Activated CD4-positive, alpha-beta T cell treated with anti-CD3 and anti-CD28 coated beads for 24 hours (primary cell): ENCODE measurements around the gene VSTM2B.

Source experiments
- DNase-seq, 2 donors: peaks; one replicate each; pipeline ENCODE4 v3.0.0-alpha.2; 2020; ENCODE audit warnings: low read depth in 2 of 2

The VSTM2B gene

GRCh38 chr19:29495901-29496441, 29.8 kb upstream of the VSTM2B start:
- DNase-seq, result no peak

GRCh38 chr19:29497241-29497640, 28.6 kb upstream of the VSTM2B start:
- no peak for DNase-seq

DNA sequence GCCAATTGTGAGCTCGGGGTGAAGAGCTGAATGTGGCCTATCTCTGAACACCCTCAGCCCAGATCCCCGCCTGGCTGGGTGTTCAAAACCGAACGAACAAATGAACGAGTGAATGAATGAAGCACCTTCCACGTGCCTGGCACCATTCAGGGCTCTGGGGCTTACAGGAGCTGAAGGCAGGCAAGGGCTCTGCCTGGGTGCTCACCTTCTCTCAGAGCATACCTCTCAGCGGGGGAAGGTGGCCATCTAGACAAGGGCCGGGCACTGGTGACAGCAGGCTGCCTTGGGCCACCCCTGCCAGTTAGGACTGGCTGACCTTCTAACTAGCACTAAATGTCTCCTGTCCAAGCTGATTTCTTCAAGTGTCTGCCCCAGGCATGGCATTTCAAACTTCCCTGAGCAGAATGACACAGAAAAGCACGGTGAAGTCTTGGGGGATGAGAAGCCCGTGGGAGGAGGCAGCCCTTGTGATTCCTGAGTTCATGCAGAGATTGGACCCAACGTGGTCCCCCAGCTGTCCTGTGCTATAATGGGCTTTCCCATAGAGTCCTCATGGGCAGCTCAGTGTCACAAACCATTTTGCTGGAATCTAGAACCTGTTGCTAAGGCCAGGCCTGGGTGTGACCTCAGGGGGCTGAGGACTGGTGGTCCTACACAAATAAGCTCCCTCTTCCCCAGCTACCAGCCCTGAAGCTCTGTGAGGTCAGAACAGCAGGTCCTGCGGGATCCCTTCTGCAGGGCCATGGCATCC, 27.9 kb upstream of the VSTM2B start:
- no peak for DNase-seq

- no peak for DNase-seq
These were observed 26.4 kb upstream of the VSTM2B start for GRCh38 chr19:29499261-29499920.

- no peak for DNase-seq
These were observed 25.7 kb upstream of the VSTM2B start for GRCh38 chr19:29499921-29500590.

- DNase-seq, result no peak
These were observed 23.8 kb upstream of the VSTM2B start for GRCh38 chr19:29501816-29502580.

DNA sequence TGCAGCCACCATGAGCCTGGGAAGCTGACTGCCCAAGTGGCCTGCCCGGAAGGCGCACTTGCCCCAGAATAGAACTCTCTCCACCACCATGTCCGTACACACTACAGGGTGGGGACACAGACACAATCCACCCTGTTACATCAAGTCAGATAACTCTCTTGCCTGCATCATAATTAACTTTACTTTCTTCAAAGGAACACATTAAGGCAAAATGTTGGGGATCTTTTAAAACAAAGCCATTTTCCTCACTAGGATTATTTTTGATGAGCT, 23.3 kb upstream of the VSTM2B start:
- no peak for DNase-seq

GRCh38 chr19:29503140-29503758, 22.5 kb upstream of the VSTM2B start:
- no peak for DNase-seq

GRCh38 chr19:29503785-29504184, 22.0 kb upstream of the VSTM2B start:
- no peak for DNase-seq

DNA sequence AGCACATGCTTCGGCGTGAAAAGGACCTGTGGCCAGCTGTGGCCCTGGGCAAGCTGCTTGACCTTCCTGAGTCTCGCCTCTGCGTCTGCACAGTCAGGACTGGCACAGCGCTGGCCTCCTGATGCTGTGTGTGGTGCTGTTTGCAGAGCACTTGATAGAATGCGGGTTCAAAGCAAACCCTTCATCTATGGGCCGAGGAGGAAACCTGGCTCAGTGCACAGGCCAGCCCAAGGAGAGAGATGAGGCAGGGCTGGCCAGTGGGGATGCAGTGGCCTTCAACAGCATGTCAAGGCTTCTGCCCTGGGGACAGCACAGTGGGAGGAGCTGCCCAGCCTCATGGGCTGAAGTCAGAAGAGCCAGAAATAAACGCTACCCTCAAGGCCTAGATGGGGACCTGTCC, 21.3 kb upstream of the VSTM2B start:
- DNase-seq, result no peak

GRCh38 chr19:29505097-29505824, 20.5 kb upstream of the VSTM2B start:
- no peak for DNase-seq

DNA sequence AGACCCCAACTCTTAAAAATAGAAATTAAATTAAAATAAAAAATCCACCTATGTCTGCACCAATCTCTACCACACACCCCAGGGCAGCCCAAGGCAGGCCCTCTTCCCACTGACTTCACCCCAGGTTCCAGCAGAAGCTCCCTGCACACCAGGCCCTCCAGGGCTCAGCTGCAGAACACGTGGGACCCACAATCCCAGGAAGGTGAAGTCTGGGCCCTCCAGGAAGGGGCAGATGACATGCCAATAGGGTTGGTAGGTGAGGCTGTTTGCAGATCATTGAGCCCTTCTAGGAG, 19.2 kb upstream of the VSTM2B start:
- no peak for DNase-seq

DNA sequence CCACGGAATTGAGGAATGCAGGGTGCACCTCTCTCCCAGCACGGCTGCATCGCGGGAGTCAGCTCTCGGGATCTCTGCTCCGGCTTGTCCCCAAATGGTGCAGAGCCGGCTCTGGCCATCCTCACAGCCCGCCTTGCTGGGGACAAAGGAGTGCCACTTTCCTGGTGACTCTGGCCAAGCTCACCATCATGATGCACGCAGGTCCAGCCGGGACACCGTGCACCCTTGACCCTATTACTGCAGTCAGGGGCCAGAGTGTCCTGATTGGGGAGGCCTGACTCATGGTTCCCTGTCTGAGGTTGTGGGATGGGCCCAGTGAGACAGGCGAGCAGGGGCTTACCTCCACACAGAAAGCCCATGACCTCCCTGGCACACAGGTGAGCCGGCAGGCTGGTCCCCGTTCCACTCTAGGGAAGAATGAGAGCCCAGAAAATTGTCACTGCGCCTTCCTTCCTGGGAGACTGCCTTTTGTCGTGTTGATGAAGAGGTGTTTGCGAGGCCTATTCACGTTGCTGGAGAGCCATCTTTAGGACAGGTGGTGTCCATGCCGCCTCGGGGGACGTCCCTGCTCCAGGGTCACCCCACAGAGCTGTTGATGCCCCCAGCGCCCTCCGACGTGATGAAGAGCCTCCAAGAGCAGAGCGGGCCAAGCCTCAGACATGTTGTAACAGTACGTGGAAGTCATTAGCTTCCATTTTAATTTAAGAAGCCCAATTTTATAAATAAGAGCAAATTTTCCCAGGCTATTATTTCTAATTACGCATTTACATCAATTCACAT, 18.5 kb upstream of the VSTM2B start:
- DNase-seq, result no peak

DNA sequence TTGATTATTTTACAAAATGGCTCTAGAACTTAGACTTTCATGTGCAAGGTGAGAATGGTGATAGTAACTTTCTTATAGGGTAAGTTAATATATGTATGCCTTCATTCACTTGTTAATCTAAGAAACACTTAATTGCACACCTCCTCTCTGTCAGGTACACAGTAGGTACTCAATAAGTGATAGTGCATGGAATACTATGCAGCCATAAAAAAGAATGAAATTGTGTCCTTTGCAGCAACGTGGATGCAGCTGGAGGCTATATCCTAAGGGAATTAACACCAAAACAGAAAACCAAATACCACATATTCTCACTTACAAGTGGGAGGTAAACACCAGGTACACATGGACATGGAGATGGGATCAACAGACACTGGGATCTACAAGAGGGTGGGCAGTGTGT, 17.6 kb upstream of the VSTM2B start:
- no peak for DNase-seq

GRCh38 chr19:29509456-29509855, 16.3 kb upstream of the VSTM2B start:
- no peak for DNase-seq

DNA sequence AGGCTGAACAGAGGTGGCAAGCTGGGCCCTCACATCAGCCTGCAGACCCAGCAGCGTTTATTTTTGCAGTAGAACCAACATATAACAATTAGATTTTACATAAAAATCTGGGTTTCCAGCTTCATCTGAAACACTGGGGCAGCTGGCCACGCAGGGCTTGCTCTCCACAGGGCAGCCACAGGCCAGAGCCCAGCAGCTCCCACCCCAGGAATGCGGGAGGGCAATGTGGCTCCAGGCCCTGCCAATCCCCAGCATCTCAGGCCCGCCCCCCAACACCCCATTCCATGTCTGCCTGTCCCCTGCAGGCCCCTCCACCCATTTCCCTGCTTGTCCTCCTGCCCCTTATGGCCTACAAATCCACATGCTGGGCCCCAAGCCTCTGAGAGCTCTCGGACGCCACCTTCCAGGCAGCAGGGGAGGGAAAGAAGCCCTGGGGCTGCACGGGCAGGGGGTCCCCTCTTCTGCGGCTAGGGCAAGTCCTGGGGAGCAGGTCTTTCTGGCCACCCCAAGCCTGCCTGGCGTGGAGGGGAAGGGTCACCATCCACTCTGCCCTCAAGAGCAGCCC, 15.0 kb upstream of the VSTM2B start:
- DNase-seq, result no peak

DNA sequence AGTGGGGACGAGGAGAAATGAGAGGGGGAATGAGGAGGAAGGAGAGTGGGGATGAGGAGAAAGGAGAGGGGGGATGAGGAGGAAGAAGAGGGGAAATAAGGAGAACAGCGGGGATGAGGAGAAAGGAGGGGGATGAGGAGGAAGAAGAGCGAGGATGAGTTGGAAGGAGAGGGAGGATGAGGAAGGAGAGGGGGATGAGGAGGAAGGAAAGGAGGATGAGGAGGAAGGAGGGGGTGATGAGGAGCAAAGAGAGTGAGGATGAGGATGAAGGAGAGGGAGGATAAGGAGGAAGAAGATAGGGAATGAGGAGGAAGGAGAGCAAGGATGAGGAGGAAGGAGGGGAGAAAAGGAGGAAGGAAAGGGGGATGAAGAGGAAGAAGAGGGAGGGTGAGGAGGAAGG, 14.0 kb upstream of the VSTM2B start:
- DNase-seq, result no peak

DNA sequence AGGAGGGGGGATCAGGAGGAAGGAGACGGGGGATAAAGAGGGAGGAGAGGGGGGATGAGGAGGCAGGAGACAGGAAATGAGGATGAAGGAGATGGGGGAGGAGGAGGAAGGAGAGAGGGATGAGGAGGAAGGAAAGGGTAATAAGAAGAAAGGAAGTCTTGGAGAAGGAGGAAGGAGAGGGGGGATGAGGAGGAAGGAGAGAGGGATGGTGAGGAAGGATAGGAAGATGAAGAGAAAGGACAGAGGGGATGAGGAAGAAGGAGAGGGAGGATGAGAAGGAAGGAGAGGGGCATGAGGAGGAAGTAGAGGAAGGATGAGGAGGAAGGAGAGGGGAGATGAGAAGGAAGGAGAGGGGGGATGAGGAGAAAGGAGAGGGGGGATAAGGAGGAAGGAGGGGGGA, 13.0 kb upstream of the VSTM2B start:
- DNase-seq, result no peak

DNA sequence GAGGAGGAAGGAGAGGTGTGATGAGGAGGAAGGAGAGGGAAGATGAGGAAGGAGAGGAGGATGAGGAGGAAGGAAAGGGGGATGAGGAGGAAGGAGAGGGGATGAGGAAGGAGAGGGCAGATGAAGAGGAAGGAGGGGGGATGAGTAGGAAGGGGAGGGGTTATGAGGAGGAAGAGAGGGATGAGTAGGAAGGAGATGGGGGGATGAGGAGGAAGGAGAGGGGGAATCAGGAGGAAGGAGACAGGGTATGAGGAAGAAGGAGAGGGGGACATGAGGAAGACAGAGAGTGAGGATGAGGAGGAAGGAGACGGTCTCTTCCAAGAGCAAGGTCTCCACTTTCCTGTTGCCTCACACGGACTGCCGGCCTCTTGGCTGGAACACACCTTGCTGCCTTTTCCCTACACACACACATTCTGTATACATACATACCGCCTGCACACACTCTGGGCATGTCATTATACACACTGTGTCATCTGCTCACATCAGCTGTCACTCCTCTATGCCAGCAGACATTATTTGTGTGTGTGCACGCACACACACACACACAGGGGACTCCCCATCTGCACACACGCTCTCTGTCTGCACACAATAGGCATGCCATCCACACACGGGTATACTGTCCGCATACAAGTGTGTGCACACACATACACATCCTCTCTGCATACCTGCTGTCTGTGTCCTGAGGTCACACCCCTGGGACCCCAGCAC, 11.1 kb upstream of the VSTM2B start:
- DNase-seq, result no peak

GRCh38 chr19:29515233-29515619, 10.6 kb upstream of the VSTM2B start:
- no peak for DNase-seq
